HG02678 (cell line): ENCODE results near the gene MKRN2OS.
"Not testable (repeated sequence)": the region's sequence is repeated elsewhere in the genome, so short reads cannot be mapped to it uniquely, and the experiment has no call there.

Experiments used
- ATAC-seq: cut with Tn5 transposase; IDR thresholded peaks from one replicate; pipeline ENCODE4 v1.9.1; 2021; ENCODE audit warnings: mild to moderate bottlenecking, moderate library complexity; ENCODE audit not compliant: unreplicated experiment

The MKRN2OS gene

GRCh38 chr3:12562451-12562850 lies 17.2 kb upstream of the MKRN2OS start:
- no peak for ATAC-seq

GRCh38 chr3:12561397-12561796 lies 16.1 kb upstream of the MKRN2OS start:
- ATAC-seq, result no peak

- ATAC-seq, result peak; percentile 45
Observed at GRCh38 chr3:12560505-12561190, 15.3 kb upstream of the MKRN2OS start.

GRCh38 chr3:12559520-12559919 lies 14.2 kb upstream of the MKRN2OS start:
- no peak for ATAC-seq

- ATAC-seq, result no peak
Observed at GRCh38 chr3:12558706-12559105, 13.4 kb upstream of the MKRN2OS start.

GRCh38 chr3:12557473-12558100 lies 12.3 kb upstream of the MKRN2OS start:
- ATAC-seq, result no peak

GRCh38 chr3:12556690-12557472 lies 11.6 kb upstream of the MKRN2OS start, which contains the start of gene MKRN2:
Gene MKRN2, plus strand, starts transcription at chr3:12557087. Its CDS starts 64 bp downstream, at chr3:12557151.
- peak; percentile 84 for ATAC-seq

GRCh38 chr3:12556314-12556689 lies 11.0 kb upstream of the MKRN2OS start:
- ATAC-seq, result no peak

GRCh38 chr3:12553921-12554391 lies 8.7 kb upstream of the MKRN2OS start:
- ATAC-seq, result no peak

GRCh38 chr3:12549971-12550760 lies 4.9 kb upstream of the MKRN2OS start:
- no peak for ATAC-seq

GRCh38 chr3:12544652-12545472 lies 437 bp downstream of the MKRN2OS start:
- ATAC-seq, result no peak

GRCh38 chr3:12543497-12543896 lies 1.8 kb downstream of the MKRN2OS start:
- ATAC-seq, result not testable (repeated sequence)

GRCh38 chr3:12541625-12542024 lies 3.7 kb downstream of the MKRN2OS start:
- ATAC-seq, result no peak

GRCh38 chr3:12536423-12536822 lies 8.9 kb downstream of the MKRN2OS start:
- no peak for ATAC-seq

- no peak for ATAC-seq
Observed at GRCh38 chr3:12532182-12532581, 13.1 kb downstream of the MKRN2OS start.

- ATAC-seq, result no peak
Observed at GRCh38 chr3:12527757-12528143, 17.5 kb downstream of the MKRN2OS start.

- no peak for ATAC-seq
Observed at GRCh38 chr3:12522721-12523120, 22.6 kb downstream of the MKRN2OS start.

- no peak for ATAC-seq
Observed at GRCh38 chr3:12521010-12521409, 24.3 kb downstream of the MKRN2OS start.

GRCh38 chr3:12518261-12519028 lies 26.9 kb downstream of the MKRN2OS start:
- ATAC-seq, result no peak
